Endothelial cell of umbilical vein (primary cell): ENCODE measurements around the gene SLC35E3. TPM values are rescaled to one million over a fixed set of nuclear protein-coding genes. Genes with fewer than 3 reads are reported as not detected.

ENCODE experiments used
- BruUV-seq: library from RNA; stranded (reverse); fragments of 400-500 nt; replicated peaks from 2 replicates; lab custom pipeline; 2021; lab: Mats Ljungman, UMichigan
- CTCF ChIA-PET: fragments of 300-600, 350-600 bp; sonication (Branson Sonifier 250); formaldehyde crosslinking; loops from one replicate; lab custom pipeline; 2021; ENCODE audit warnings: antibody characterized with exemption, inconsistent platforms; lab: Charles Lee
- POLR2A ChIA-PET: fragments of 300-600, 350-600 bp; sonication (Branson Sonifier 250); formaldehyde crosslinking; loops from one replicate; lab custom pipeline; 2021; ENCODE audit warnings: antibody characterized with exemption, inconsistent platforms; lab: Charles Lee
- DNase-seq: peaks from one replicate; pipeline ENCODE4 v3.0.0-alpha.2; 2011; ENCODE audit warnings: low read depth, low spot score
- FAIRE-seq: peaks from 2 replicates; lab custom pipeline; 2011; peaks lifted over from hg19 to GRCh38; lab: Jason Lieb, UNC
- H2AFZ ChIP-seq: 2 replicates; pipeline ENCODE4 v1.6.0; 2012; ENCODE audit warnings: low read depth, low read length, control low read depth, inconsistent platforms
- H3K27ac ChIP-seq: 2 replicates; pipeline ENCODE4 v1.5.1; 2011; ENCODE audit warnings: low read depth, mild to moderate bottlenecking, control low read depth, low read length, moderate library complexity; ENCODE audit not compliant: insufficient read depth
- H3K27me3 ChIP-seq, 2 experiments: 2 replicates each; pipeline versions ENCODE4 v1.6.0 to v1.6.1; 2011; ENCODE audit warnings: low read length in 2 of 2, mixed read lengths in 1 of 2; ENCODE audit not compliant: control insufficient read depth in 2 of 2, insufficient read depth in 2 of 2
- H3K36me3 ChIP-seq, 2 experiments: 2 replicates in 1 of 2; 3 replicates in 1 of 2; pipeline ENCODE4 v1.5.1; 2011; ENCODE audit warnings: low read length in 2 of 2, mild to moderate bottlenecking in 1 of 2, moderate library complexity in 1 of 2; ENCODE audit not compliant: control insufficient read depth in 2 of 2, insufficient read depth in 2 of 2; ENCODE audit errors: extremely low read depth in 1 of 2
- H3K4me1 ChIP-seq: 3 replicates; pipeline ENCODE4 v1.5.1; 2011; ENCODE audit warnings: mild to moderate bottlenecking, low read length; ENCODE audit not compliant: control insufficient read depth, insufficient read depth; ENCODE audit errors: extremely low read depth
- H3K4me2 ChIP-seq: 2 replicates; pipeline ENCODE4 v1.6.1; 2011; ENCODE audit warnings: low read length, control low read depth, mixed read lengths; ENCODE audit not compliant: insufficient read depth
- H3K4me3 ChIP-seq, 3 experiments: fragments of 200-600 bp in 1 of 3; sonication (generic), shearing (Covaris generic) in 1 of 3; replicated peaks in 1 of 3; 2 replicates each; pipeline ENCODE4 v1.5.1; 2011 to 2016; ENCODE audit warnings: control low read depth in 3 of 3, low read length in 3 of 3, mild to moderate bottlenecking in 2 of 3, inconsistent platforms in 1 of 3, low read depth in 1 of 3, moderate library complexity in 1 of 3; ENCODE audit not compliant: insufficient read depth in 1 of 3
- H3K79me2 ChIP-seq: 2 replicates; pipeline ENCODE4 v1.6.0; 2012; ENCODE audit warnings: low read length, inconsistent platforms; ENCODE audit not compliant: control insufficient read depth, insufficient read depth
- H3K9ac ChIP-seq: replicated peaks from 2 replicates; pipeline ENCODE3; 2011; ENCODE audit warnings: low read length, control low read depth; ENCODE audit not compliant: insufficient read depth; ENCODE audit errors: extremely low read depth
- H3K9me1 ChIP-seq: replicated peaks from 3 replicates; pipeline ENCODE4 v1.6.0; 2011; ENCODE audit warnings: mild to moderate bottlenecking, low read length; ENCODE audit not compliant: control insufficient read depth, insufficient read depth; ENCODE audit errors: extremely low read depth
- H3K9me3 ChIP-seq: replicated peaks from 2 replicates; pipeline ENCODE4 v1.5.1; 2012; ENCODE audit warnings: low read length, inconsistent platforms; ENCODE audit not compliant: control insufficient read depth, insufficient read depth
- H4K20me1 ChIP-seq: replicated peaks from 2 replicates; pipeline ENCODE3; 2011; ENCODE audit warnings: mild to moderate bottlenecking, low read length; ENCODE audit not compliant: control insufficient read depth, insufficient read depth; ENCODE audit errors: extremely low read depth
- CTCF ChIP-seq, 2 donors: IDR thresholded peaks; 1 replicate in 1 of 2; 2 replicates in 1 of 2; pipeline ENCODE4 v1.5.1; 2011; ENCODE audit warnings: low read length in 2 of 2, mild to moderate bottlenecking in 2 of 2, moderate library complexity in 2 of 2, control low read depth in 1 of 2, inconsistent platforms in 1 of 2, low read depth in 1 of 2; ENCODE audit not compliant: insufficient read depth in 1 of 2; ENCODE audit errors: extremely low read depth in 1 of 2
- EZH2 ChIP-seq: IDR thresholded peaks from 2 replicates; pipeline ENCODE4 v1.6.1; 2012; ENCODE audit warnings: borderline replicate concordance, low read depth, mild to moderate bottlenecking, moderate library complexity, low read length, inconsistent platforms; ENCODE audit not compliant: severe bottlenecking
- FOS ChIP-seq: IDR thresholded peaks from 2 replicates; pipeline ENCODE4 v1.6.1; 2011; ENCODE audit warnings: mild to moderate bottlenecking, low read length, moderate library complexity, borderline replicate concordance; ENCODE audit not compliant: insufficient read depth
- GATA2 ChIP-seq: IDR thresholded peaks from 2 replicates; pipeline ENCODE4 v1.7.0; 2011; ENCODE audit warnings: low read depth, mild to moderate bottlenecking, moderate library complexity, mixed read lengths, low read length; ENCODE audit not compliant: insufficient read length, insufficient read depth
- JUN ChIP-seq: IDR thresholded peaks from 2 replicates; pipeline ENCODE4 v1.6.1; 2011; ENCODE audit warnings: borderline replicate concordance, low read depth; ENCODE audit not compliant: insufficient read length, insufficient read depth
- MAX ChIP-seq: IDR thresholded peaks from 2 replicates; pipeline ENCODE4 v1.6.1; 2011; ENCODE audit not compliant: insufficient read depth, insufficient read length
- MYC ChIP-seq: IDR thresholded peaks from one replicate; pipeline ENCODE4 v1.6.1; 2011; ENCODE audit warnings: mild to moderate bottlenecking, low read depth, low read length
- POLR2A ChIP-seq: IDR thresholded peaks from 2 replicates; pipeline ENCODE4 v1.6.1; 2012; ENCODE audit warnings: low read depth, mild to moderate bottlenecking, control low read depth, low read length
- POLR2AphosphoS5 ChIP-seq: IDR thresholded peaks from 2 replicates; pipeline ENCODE4 v1.6.1; 2012; ENCODE audit warnings: low read depth, mild to moderate bottlenecking, control low read depth, low read length, moderate library complexity; ENCODE audit not compliant: insufficient read depth
- dilution Hi-C: fragments of 300-500 bp; cut with MboI; formaldehyde crosslinking; loops from one replicate; pipeline ENCODE4 v1.15.0; 2019; ENCODE audit warnings: low sequenced_read_pairs; ENCODE audit not compliant: extremely low pct_ligation_motif_present
- intact Hi-C: fragments of 100-400 bp; cut with micrococcal nuclease; formaldehyde crosslinking; loops from one replicate; pipeline ENCODE4 v1.10.0; 2022
- polyA plus RNA-seq, 4 experiments: library from polyadenylated mRNA; depleted of rRNA in 3 of 4; stranded (reverse) in 3 of 4; unstranded in 1 of 4; fragments of >200 nt; gene quantifications; 2 replicates each; pipeline versions ENCODE4 v1.2.1 to v1.2.3, GENCODE V29; 2011 to 2012; ENCODE audit warnings: missing spikeins in 1 of 4
- total RNA-seq: library from RNA; stranded (reverse); gene quantifications from 2 replicates; pipeline ENCODE4 v1.2.3, GENCODE V29; 2021

SLC35E3 gene
- total and polyA plus RNA-seq, 2 donors (not counting 3 experiments of a cell fraction or from before 2014, with no cell fraction given), result 8.1 to 13.8 TPM

GRCh38 chr12:68796399-68796798 lies 50.4 kb downstream of the SLC35E3 start:
- H2AFZ ChIP-seq, result no peak overlapping the region
- BruUV-seq, result no TSS peak
- no peak overlapping the region for H3K4me3 ChIP-seq
- DNase-seq (no peak), FAIRE-seq (no peak)
- no peak overlapping the region for H3K4me2 ChIP-seq
- H3K9ac ChIP-seq, result no peak overlapping the region
- ChIA-PET POLR2A (no interaction called here), CTCF (interaction anchor here (1.2 kb wide), 1 partner anchor 9 kb away, joined by 5 read pairs; no protein-coding TSS in a partner anchor)
- H4K20me1 ChIP-seq, result no peaks in the 10 kb centered on the region
- intact Hi-C loops (no loop called here), dilution Hi-C loops (no loop called here)
- TF ChIP-seq POLR2AphosphoS5 (no peak), EZH2 (no peak), POLR2A (no peak), GATA2 (no peak), MYC (no peak), JUN (no peak)
- H3K79me2 ChIP-seq, result no peaks in the 10 kb centered on the region
- H3K27me3 ChIP-seq, result no peaks in the 10 kb centered on the region
- no peaks in the 10 kb centered on the region for H3K9me3 ChIP-seq
- H3K9me1 ChIP-seq, result no peaks in the 10 kb centered on the region
- no peaks in the 10 kb centered on the region for H3K4me1 ChIP-seq
- no peak overlapping the region for H3K27ac ChIP-seq
- H3K36me3 ChIP-seq, result no peaks in the 10 kb centered on the region

GRCh38 chr12:68798882-68799234 lies 52.9 kb downstream of the SLC35E3 start:
- Histone ChIP-seq H3K4me2 (no peak overlapping the region), H3K4me1 (no peaks in the 10 kb centered on the region), H3K9me1 (no peaks in the 10 kb centered on the region), H3K9ac (no peak overlapping the region), H3K36me3 (no peaks in the 10 kb centered on the region), H3K4me3 (no peak overlapping the region), H3K79me2 (no peaks in the 10 kb centered on the region), H4K20me1 (no peaks in the 10 kb centered on the region), H3K9me3 (no peaks in the 10 kb centered on the region), H3K27me3 (no peaks in the 10 kb centered on the region), H2AFZ (no peak overlapping the region), H3K27ac (no peak overlapping the region)
- TF ChIP-seq MYC (no peak), EZH2 (no peak), FOS (no peak), POLR2AphosphoS5 (no peak), POLR2A (no peak), GATA2 (no peak), JUN (no peak), CTCF (IDR thresholded peaks at IDR 0.05; ENCODE audit: extremely low read depth in 1 of 2, insufficient read depth in 1 of 2, low read depth in 1 of 2, low read length in 2 of 2) (no peak), MAX (no peak)
- DNase-seq (no peak), FAIRE-seq (no peak)
- intact Hi-C loops, result no loop called here
- BruUV-seq, result no TSS peak
- dilution Hi-C loops, result no loop called here
- CTCF ChIA-PET, result no interaction called here
- POLR2A ChIA-PET, result no interaction called here
